Measurements from ENCODE around the gene PPARGC1A. TPM values are rescaled to one million over a fixed set of nuclear protein-coding genes. Genes with fewer than 3 reads are reported as not detected.

PPARGC1A gene
- total RNA-seq, 6 donors from 2014 or later, result 4.6 to 16.8 (median 11.8) TPM

DNA sequence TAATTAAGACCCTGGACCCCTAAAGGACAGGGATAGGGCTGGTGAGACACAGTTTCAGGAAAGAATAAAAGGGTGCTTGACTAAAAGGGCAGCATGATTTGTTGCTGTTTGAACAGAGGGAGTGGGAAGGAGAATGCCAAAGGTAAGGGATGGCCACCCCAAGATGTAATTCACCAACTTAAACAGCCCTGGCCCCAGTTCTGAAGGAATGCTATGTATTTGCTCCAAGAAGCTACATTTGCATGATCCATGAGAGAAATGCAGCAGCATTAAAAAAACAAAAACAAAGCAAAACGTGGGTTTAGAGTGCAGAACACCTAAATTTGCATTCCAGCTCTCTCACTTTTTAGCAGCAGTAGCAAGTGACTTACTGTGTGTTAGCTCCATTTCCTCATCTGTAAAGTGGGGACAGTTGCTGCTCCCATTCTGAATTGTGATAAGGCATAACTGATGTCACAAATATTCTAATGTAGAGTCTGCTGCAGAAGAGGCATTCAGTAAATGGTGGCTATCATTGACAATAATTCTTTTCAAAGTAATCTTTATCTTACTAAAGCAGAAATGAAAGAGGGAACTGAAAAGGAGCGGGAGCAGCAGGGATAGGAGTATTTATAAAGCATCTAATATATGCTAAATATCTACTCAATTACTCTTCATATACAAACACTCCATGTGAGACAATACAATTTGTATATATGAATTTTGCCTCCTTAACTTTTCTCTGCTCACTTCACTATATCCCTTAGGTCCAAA lies 115.8 kb downstream of the PPARGC1A start:
- TF ChIP-seq, protein P1, sequence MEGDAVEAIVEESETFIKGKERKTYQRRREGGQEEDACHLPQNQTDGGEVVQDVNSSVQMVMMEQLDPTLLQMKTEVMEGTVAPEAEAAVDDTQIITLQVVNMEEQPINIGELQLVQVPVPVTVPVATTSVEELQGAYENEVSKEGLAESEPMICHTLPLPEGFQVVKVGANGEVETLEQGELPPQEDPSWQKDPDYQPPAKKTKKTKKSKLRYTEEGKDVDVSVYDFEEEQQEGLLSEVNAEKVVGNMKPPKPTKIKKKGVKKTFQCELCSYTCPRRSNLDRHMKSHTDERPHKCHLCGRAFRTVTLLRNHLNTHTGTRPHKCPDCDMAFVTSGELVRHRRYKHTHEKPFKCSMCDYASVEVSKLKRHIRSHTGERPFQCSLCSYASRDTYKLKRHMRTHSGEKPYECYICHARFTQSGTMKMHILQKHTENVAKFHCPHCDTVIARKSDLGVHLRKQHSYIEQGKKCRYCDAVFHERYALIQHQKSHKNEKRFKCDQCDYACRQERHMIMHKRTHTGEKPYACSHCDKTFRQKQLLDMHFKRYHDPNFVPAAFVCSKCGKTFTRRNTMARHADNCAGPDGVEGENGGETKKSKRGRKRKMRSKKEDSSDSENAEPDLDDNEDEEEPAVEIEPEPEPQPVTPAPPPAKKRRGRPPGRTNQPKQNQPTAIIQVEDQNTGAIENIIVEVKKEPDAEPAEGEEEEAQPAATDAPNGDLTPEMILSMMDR (IDR thresholded peaks at IDR 0.05), result no peak
- no peak for TF ChIP-seq POLR2AphosphoS5 (IDR thresholded peaks at IDR 0.05)
- no peak for TF ChIP-seq EP300 (IDR thresholded peaks at IDR 0.05)
- TF ChIP-seq POLR2A (IDR thresholded peaks at IDR 0.05), result no peak
- Histone ChIP-seq H3K4me1 (no peaks in the 10 kb centered on the region), H3K4me3 (no peak overlapping the region), H3K27me3 (no peaks in the 10 kb centered on the region), H3K9me3 (no peaks in the 10 kb centered on the region), H3K27ac (no peak overlapping the region), H3K36me3 (no peaks in the 10 kb centered on the region)
- WGBS, 2 donors, result 61 to 68% methylated on average over 2 of the region's 2 CpGs
- ATAC-seq (ENCODE audit: low FRiP score in 2 of 2) (no peak), DNase-seq (no peak)

DNA sequence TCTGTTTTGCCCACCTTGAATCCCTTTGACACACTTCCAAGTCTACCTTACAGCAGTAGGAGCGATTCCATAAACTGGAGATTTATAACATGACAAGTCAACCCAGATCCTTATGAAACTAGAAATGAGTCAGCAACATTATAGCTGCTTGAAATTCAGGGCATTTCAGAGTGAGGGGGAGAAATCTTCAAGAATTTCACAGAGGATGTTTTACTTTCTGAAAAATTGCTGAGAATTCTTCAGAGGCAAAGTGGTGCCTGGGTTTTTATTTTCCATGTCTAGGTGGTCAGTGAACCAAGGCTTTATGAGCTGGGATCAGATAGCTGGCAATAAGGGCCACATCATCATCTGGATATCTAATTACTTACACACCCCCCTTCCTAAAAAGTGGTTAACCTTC lies 119.8 kb downstream of the PPARGC1A start:
- no peak overlapping the region for H3K27ac ChIP-seq
- DNase-seq (no peak), ATAC-seq (ENCODE audit: low FRiP score in 2 of 2) (no peak)
- no peak overlapping the region for H3K4me3 ChIP-seq
- no peaks in the 10 kb centered on the region for H3K9me3 ChIP-seq
- H3K4me1 ChIP-seq, result no peaks in the 10 kb centered on the region
- no peaks in the 10 kb centered on the region for H3K27me3 ChIP-seq
- H3K36me3 ChIP-seq, result no peaks in the 10 kb centered on the region
- no peak for TF ChIP-seq EP300 (IDR thresholded peaks at IDR 0.05)
- no peak for TF ChIP-seq POLR2AphosphoS5 (IDR thresholded peaks at IDR 0.05)
- TF ChIP-seq, protein P1 (IDR thresholded peaks at IDR 0.05), result no peak
- no peak for TF ChIP-seq POLR2A (IDR thresholded peaks at IDR 0.05)
- WGBS, 2 donors, result 54 to 62% methylated on average over 1 of the region's 1 CpG

DNA sequence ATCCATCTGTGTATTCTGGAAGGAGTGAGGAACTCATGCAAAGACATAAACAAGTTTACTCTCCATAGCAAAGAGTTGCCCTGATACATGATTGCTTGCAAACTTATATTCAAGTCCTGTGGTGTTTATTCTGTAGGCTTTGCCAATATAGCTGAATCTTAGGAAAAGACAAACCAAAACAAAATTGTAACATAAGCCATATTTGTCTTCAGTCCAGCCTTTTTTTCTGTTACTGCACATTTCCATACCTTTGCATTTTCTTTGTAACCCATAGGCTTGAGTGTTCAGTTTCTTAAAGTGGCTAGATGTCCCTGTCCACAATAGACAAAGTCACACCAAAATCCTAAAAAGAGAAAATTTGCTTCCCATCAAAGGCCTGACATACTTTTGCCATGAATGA lies 120.4 kb downstream of the PPARGC1A start:
- DNase-seq, result no peak
- no peak overlapping the region for H3K4me3 ChIP-seq
- TF ChIP-seq, protein P1 (IDR thresholded peaks at IDR 0.05), result no peak
- TF ChIP-seq POLR2AphosphoS5 (IDR thresholded peaks at IDR 0.05), result no peak
- H3K27ac ChIP-seq, result no peak overlapping the region
- H3K27me3 ChIP-seq, result no peaks in the 10 kb centered on the region
- no peaks in the 10 kb centered on the region for H3K4me1 ChIP-seq
- no peak for ATAC-seq (ENCODE audit: low FRiP score in 2 of 2)
- no peaks in the 10 kb centered on the region for H3K9me3 ChIP-seq
- H3K36me3 ChIP-seq, result no peaks in the 10 kb centered on the region

DNA sequence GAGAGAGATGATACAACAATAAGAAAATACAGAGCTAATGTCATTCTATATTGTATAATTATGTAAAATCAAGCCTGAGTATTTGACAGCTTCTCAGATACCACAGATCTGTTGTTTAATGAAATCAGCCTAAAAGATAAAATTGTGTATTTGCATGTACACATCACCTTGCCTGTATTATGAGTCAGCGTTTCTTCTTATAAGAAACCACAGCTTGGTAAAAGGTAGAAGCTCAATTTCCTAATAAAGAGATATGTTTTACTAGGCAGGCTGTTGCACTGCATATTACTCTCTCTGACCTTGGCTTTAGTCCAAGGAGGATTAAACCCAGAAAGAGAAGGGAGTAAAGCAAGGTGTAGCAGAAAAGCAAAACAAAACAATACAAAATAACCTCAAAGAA lies 121.3 kb downstream of the PPARGC1A start:
- WGBS, 2 donors, result 77 to 80% methylated on average over 1 of the region's 1 CpG
- H3K4me3 ChIP-seq, result no peak overlapping the region

More for the DNA sequence above, 121.3 kb downstream of the PPARGC1A start:
- DNase-seq, result no peak
- TF ChIP-seq POLR2AphosphoS5 (IDR thresholded peaks at IDR 0.05), result no peak
- TF ChIP-seq EP300 (IDR thresholded peaks at IDR 0.05), result no peak
- no peak for TF ChIP-seq POLR2A (IDR thresholded peaks at IDR 0.05)
- TF ChIP-seq, protein P1 (IDR thresholded peaks at IDR 0.05), result no peak
- H3K4me1 ChIP-seq, result no peaks in the 10 kb centered on the region
- H3K27me3 ChIP-seq, result no peaks in the 10 kb centered on the region
- H3K9me3 ChIP-seq, result no peaks in the 10 kb centered on the region
- no peak for ATAC-seq (ENCODE audit: low FRiP score in 2 of 2)
- no peaks in the 10 kb centered on the region for H3K36me3 ChIP-seq
- no peak overlapping the region for H3K27ac ChIP-seq
